H1 (cell line): ENCODE data around the gene CASR. TPM values are rescaled to one million over a fixed set of nuclear protein-coding genes. Genes with fewer than 3 reads are reported as not detected.

ENCODE experiments used
- NANOG ChIP-seq: IDR thresholded peaks from 2 replicates; pipeline ENCODE4 v1.6.1; 2011; ENCODE audit warnings: low read length, low read depth, mild to moderate bottlenecking, inconsistent platforms; ENCODE audit not compliant: insufficient read depth, poor library complexity, severe bottlenecking
- PHF8 ChIP-seq: fragments of 200-600 bp; sonication (generic); conservative IDR thresholded peaks from 2 replicates; pipeline ENCODE4 v1.7.1; 2012; ENCODE audit warnings: low read depth, mild to moderate bottlenecking, inconsistent platforms, low read length, moderate library complexity
- POU5F1 ChIP-seq: IDR thresholded peaks from 2 replicates; pipeline ENCODE4 v1.6.1; 2011; ENCODE audit warnings: low read depth, mild to moderate bottlenecking, low read length, moderate library complexity
- RBBP5 ChIP-seq: IDR thresholded peaks from 2 replicates; pipeline ENCODE4 v1.7.1; 2012; ENCODE audit warnings: low read depth, mild to moderate bottlenecking, inconsistent platforms, low read length, moderate library complexity, borderline replicate concordance
- SIX5 ChIP-seq: IDR thresholded peaks from 2 replicates; pipeline ENCODE4 v1.6.1; 2011; ENCODE audit warnings: mild to moderate bottlenecking, low read depth, low read length
- SP2 ChIP-seq: IDR thresholded peaks from 2 replicates; pipeline ENCODE4 v1.6.1; 2012; ENCODE audit warnings: mild to moderate bottlenecking, low read length, inconsistent platforms
- SUZ12 ChIP-seq: fragments of 200-600 bp; sonication (generic); IDR thresholded peaks from 2 replicates; pipeline ENCODE4 v1.6.1; 2012; ENCODE audit warnings: mild to moderate bottlenecking, inconsistent platforms, low read length, moderate library complexity, mixed read lengths
- TAF7 ChIP-seq: optimal IDR thresholded peaks from 2 replicates; pipeline ENCODE3; 2011; ENCODE audit warnings: low read depth, mild to moderate bottlenecking, inconsistent platforms, low read length, moderate library complexity, borderline replicate concordance
- TBP ChIP-seq: IDR thresholded peaks from 2 replicates; pipeline ENCODE4 v1.6.1; 2011; ENCODE audit warnings: low read depth, low read length, improper control_type of control experiment
- polyA plus RNA-seq, 7 experiments: library from polyadenylated mRNA; depleted of rRNA in 3 of 7; stranded (reverse) in 5 of 7; unstranded in 2 of 7; fragments of >200 nt in 5 of 7; fragments of 200-250 nt in 2 of 7; gene quantifications; 1 replicate in 5 of 7; 2 replicates in 1 of 7; 4 replicates in 1 of 7; pipeline versions ENCODE4 v1.2.1 to v1.2.3, GENCODE V29; 2011 to 2013; ENCODE audit warnings: missing spikeins in 2 of 7, mixed read lengths in 2 of 7
- total RNA-seq: library from RNA; stranded (reverse); fragmentation: NEBNext Ultra II Directional; extraction: Animal tissue kit (Norgen Biotek cat#: 25700); gene quantifications from 2 replicates; pipeline ENCODE4 v1.2.1, GENCODE V29; 2021
- TF ChIP-seq, protein P1 (sequence below): fragments of 300-600 bp; sonication (generic); IDR thresholded peaks from 2 replicates; pipeline ENCODE4 v1.7.1; 2012; ENCODE audit warnings: low read length, moderate library complexity, mild to moderate bottlenecking, inconsistent platforms; ENCODE audit not compliant: insufficient replicate concordance

CASR gene
- total and polyA plus RNA-seq, 2 of the 8 experiments (the other 6 are each of a cell fraction or from before 2014, with no cell fraction given): 0.36 to 0.58 TPM

DNA sequence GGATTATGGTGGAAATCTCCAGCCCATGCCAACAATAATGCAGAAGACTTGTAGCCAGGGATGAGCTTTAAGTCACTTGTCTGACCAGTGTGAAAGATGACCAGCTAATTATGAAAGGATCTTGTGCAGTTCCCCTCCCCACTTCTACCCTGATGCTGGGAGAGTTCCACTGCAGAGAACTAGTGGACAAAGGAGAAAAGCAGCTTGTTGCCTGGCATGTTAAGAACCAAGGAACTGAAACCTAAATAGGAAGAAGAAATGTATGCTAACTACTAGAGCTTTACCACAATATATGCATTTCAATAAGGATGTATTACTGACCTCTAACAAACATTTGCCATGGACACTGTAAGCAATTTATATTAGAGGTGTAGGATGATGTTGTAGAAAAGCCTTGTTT lies 89.4 kb downstream of the CASR start (continued):
- TF ChIP-seq, protein P1, sequence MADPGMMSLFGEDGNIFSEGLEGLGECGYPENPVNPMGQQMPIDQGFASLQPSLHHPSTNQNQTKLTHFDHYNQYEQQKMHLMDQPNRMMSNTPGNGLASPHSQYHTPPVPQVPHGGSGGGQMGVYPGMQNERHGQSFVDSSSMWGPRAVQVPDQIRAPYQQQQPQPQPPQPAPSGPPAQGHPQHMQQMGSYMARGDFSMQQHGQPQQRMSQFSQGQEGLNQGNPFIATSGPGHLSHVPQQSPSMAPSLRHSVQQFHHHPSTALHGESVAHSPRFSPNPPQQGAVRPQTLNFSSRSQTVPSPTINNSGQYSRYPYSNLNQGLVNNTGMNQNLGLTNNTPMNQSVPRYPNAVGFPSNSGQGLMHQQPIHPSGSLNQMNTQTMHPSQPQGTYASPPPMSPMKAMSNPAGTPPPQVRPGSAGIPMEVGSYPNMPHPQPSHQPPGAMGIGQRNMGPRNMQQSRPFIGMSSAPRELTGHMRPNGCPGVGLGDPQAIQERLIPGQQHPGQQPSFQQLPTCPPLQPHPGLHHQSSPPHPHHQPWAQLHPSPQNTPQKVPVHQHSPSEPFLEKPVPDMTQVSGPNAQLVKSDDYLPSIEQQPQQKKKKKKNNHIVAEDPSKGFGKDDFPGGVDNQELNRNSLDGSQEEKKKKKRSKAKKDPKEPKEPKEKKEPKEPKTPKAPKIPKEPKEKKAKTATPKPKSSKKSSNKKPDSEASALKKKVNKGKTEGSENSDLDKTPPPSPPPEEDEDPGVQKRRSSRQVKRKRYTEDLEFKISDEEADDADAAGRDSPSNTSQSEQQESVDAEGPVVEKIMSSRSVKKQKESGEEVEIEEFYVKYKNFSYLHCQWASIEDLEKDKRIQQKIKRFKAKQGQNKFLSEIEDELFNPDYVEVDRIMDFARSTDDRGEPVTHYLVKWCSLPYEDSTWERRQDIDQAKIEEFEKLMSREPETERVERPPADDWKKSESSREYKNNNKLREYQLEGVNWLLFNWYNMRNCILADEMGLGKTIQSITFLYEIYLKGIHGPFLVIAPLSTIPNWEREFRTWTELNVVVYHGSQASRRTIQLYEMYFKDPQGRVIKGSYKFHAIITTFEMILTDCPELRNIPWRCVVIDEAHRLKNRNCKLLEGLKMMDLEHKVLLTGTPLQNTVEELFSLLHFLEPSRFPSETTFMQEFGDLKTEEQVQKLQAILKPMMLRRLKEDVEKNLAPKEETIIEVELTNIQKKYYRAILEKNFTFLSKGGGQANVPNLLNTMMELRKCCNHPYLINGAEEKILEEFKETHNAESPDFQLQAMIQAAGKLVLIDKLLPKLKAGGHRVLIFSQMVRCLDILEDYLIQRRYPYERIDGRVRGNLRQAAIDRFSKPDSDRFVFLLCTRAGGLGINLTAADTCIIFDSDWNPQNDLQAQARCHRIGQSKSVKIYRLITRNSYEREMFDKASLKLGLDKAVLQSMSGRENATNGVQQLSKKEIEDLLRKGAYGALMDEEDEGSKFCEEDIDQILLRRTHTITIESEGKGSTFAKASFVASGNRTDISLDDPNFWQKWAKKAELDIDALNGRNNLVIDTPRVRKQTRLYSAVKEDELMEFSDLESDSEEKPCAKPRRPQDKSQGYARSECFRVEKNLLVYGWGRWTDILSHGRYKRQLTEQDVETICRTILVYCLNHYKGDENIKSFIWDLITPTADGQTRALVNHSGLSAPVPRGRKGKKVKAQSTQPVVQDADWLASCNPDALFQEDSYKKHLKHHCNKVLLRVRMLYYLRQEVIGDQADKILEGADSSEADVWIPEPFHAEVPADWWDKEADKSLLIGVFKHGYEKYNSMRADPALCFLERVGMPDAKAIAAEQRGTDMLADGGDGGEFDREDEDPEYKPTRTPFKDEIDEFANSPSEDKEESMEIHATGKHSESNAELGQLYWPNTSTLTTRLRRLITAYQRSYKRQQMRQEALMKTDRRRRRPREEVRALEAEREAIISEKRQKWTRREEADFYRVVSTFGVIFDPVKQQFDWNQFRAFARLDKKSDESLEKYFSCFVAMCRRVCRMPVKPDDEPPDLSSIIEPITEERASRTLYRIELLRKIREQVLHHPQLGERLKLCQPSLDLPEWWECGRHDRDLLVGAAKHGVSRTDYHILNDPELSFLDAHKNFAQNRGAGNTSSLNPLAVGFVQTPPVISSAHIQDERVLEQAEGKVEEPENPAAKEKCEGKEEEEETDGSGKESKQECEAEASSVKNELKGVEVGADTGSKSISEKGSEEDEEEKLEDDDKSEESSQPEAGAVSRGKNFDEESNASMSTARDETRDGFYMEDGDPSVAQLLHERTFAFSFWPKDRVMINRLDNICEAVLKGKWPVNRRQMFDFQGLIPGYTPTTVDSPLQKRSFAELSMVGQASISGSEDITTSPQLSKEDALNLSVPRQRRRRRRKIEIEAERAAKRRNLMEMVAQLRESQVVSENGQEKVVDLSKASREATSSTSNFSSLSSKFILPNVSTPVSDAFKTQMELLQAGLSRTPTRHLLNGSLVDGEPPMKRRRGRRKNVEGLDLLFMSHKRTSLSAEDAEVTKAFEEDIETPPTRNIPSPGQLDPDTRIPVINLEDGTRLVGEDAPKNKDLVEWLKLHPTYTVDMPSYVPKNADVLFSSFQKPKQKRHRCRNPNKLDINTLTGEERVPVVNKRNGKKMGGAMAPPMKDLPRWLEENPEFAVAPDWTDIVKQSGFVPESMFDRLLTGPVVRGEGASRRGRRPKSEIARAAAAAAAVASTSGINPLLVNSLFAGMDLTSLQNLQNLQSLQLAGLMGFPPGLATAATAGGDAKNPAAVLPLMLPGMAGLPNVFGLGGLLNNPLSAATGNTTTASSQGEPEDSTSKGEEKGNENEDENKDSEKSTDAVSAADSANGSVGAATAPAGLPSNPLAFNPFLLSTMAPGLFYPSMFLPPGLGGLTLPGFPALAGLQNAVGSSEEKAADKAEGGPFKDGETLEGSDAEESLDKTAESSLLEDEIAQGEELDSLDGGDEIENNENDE: no peak
- TF ChIP-seq SP2 (no peak), POU5F1 (no peak), SIX5 (no peak), RBBP5 (no peak), TBP (no peak), SUZ12 (no peak), TAF7 (no peak), NANOG (no peak), PHF8 (no peak)
